ENCODE data around the gene ERGIC1. TPM values are rescaled to one million over a fixed set of nuclear protein-coding genes. Genes with fewer than 3 reads are reported as not detected.
"Not testable (repeated sequence)": the region's sequence is repeated elsewhere in the genome, so short reads cannot be mapped to it uniquely, and the experiment has no call there.

ERGIC1 gene
- total RNA-seq, 1 donor from 2014 or later, result 201 TPM

- no peak for DNase-seq (ENCODE audit: low spot score)
These were observed 28.2 kb downstream of the ERGIC1 start for GRCh38 chr5:172862165-172862801.

DNA sequence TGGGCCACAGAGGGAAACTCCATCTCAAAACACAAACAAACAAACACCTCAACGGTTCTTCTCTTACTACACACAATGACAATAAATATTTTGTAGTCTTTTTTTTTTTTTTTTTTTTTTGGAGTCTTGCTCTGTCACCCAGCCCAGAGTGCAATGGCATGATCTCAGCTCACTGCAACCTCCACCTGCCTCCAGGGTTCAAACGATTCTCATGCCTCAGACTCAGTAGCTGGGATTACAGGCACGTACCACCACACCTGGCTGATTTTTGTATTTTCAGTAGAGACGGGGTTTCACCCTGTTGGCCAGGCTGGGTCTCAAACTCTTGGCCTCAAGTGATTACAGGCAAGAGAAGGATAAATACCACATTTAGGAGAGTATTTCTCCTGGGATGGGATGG is 30.1 kb downstream of the ERGIC1 start:
- DNase-seq (ENCODE audit: low spot score), result not testable (repeated sequence)

- no peak for DNase-seq (ENCODE audit: low spot score)
These were observed 30.7 kb downstream of the ERGIC1 start for GRCh38 chr5:172864747-172865146.

DNA sequence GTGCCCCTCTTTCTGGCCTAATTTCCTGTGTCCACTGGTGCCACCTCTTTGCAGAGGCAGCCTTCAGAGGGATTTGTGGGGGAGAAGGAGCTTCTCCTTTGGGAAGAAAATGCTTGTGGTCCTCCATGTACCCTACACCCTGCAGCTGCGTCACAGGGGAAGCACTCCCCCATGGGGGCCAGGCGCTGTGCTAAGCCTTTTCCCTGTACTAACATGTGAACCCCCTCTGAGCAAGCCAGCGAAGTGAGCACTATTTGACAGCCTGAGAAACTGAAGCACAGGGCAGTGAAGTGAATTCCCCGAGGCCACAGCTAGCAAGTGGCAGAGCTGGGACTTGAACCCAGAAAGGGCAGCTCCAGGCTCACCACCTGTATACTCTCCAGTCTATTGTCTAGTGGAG is 32.3 kb downstream of the ERGIC1 start:
- no peak for DNase-seq (ENCODE audit: low spot score)

GRCh38 chr5:172866802-172867748 is 33.0 kb downstream of the ERGIC1 start:
- no peak for DNase-seq (ENCODE audit: low spot score)

- no peak for DNase-seq (ENCODE audit: low spot score)
These were observed 33.8 kb downstream of the ERGIC1 start for GRCh38 chr5:172867761-172868435.

DNA sequence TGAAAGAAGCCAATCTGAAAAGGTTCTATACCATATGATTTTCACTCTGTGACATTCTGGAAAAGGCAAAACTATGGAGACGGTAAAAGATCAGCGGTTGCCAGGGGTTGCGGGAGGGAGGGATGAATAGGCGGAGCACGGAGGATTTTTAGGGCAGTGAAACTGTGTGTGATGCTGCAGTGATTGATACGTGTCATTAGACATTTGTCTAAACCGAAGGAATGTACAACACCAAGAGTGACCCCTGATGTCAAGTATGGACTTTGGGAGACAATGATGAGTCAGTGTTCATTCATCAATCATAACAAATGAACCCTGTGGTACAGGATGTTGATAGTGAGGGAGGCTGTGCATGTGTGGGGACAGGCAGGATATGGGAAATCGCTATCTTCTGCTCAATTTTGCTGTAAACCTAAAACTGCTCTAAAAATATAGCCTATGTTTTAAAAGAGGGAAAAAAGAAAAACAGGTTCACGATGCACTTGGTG is 34.4 kb downstream of the ERGIC1 start:
- DNase-seq (ENCODE audit: low spot score), result no peak

DNA sequence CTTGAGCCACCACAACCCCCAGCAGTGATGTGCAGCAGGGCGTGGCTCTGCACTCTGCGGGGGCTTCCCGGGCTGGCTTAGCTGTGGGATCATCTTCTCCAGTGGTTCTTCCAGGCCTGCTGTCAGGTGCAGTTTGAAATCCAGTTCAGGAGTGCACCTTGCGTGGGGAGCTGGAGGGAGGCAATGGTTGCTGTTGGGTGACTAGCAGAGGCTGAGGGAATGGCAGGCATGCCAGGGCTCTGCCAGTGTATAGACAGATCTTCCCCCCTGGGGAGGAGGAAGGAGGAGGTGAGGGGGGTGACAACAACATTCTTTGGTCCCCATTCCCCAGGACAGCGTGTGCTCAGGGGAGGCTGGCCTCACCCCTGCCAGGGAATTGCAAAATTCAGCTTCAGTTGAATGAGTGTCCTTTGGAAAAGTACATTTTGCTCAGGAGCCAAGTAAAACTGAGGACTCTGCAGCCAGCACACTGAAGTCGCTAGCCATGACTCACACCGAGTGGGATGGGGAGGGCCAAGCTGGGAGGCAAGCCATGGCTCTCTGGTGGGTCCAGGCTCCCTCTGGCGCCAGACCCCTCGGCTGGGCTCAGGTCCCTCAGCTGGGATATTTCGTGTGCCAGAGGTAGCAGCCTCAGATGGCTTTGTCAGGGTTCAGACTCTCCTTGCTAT is 35.0 kb downstream of the ERGIC1 start:
- no peak for DNase-seq (ENCODE audit: low spot score)

DNA sequence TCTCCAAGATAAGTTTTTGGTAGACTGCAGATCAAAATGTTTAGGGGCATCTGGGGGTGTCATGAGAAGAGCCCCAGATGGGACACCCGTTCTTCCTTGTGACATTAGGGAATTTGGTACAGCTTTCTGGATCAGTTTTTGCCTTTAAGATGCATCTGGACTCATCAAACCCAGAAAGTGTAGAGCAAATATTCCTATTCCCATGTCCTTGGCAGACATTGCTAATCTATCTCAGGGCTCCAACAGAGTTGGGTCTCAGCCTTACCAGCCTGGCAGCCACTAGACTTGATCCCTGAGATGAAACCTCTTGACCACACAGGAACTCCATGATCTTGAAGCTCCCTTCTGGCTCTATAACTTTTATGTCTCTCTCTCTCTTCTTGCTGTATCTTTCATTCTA is 35.6 kb downstream of the ERGIC1 start:
- no peak for DNase-seq (ENCODE audit: low spot score)

- no peak for DNase-seq (ENCODE audit: low spot score)
These were observed 36.3 kb downstream of the ERGIC1 start for GRCh38 chr5:172870291-172870714.

DNA sequence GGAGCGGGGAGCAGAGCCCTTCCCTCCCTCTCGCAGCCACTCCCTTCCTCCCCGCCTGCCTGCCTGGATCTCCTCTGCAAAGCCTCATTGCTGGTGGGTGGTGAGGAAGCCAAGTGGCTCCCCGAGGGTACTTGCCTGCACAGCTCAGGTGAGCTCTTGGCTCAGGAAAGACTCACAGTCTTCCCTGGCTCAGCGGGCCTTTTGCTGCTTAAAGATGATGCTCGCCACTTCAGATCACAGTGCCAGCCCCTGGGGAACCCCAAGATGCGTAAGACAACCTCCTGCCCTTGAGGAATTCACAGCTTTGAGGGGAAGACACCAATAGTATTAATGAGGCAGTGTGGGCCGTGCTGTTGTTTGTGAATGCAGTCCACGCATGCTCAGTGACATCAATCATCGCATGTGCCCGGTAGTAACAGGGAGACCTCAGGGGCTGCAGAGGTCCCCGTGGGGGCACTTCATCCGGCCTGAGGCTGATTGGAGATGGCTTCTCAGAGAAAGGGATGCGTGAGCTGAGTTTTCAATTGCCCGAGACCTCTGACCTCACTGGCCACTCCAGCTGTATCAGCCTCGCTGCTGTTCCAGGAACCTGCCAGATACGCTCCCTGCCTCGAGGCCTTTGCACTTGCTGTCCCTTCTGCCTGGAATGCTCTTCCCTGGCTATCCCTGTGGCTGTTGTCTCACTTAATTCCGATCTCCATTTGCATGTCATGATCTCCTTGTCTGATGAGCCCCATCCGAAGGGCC is 36.8 kb downstream of the ERGIC1 start:
- no peak for DNase-seq (ENCODE audit: low spot score)

GRCh38 chr5:172871536-172871935 is 37.5 kb downstream of the ERGIC1 start:
- no peak for DNase-seq (ENCODE audit: low spot score)

DNA sequence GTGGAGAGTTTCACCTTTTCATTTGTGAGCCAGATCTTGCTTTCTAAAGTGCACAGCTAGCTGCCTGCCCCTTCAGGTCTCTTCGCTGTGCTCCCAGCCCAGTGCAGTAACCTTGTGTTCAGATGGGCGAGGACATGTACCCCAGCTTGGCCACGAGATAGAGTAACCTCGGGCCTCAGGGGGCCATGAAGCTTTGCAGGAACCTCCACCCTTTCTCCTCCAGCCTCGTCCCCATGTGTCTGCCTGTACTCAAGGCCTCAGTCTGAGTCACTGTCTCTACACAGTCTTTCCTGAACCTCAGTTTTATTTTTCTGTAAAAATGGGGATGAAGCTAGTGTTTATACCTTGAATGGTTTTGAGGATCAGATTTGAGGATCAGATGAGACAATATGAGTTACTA is 37.9 kb downstream of the ERGIC1 start:
- no peak for DNase-seq (ENCODE audit: low spot score)

DNA sequence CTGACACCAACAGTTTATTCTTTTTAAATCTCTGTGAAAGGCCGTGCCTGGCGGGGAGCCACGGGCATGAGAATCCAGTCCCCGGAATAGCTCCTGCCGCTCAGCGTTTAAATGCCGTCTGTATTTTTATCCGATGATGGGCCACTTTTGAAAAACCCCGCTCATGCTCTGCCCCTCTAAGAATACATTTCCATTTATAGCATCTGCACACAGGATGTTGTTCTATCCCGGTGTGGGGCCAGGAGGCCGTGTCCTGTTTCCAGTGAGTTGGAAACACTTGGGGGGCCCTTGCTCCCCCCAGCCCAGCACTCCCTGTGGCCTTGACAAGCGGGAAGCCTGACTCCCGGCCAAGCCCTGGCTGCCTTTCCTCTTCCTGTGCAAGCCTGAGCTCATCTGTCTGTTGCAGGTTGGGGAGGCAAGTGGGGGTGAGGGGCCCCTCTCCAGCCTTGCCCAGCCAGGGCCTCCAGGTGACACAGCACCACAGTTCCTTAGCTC is 39.0 kb downstream of the ERGIC1 start:
- DNase-seq (ENCODE audit: low spot score), result no peak

- no peak for DNase-seq (ENCODE audit: low spot score)
These were observed 39.5 kb downstream of the ERGIC1 start for GRCh38 chr5:172873513-172873912.

GRCh38 chr5:172874647-172875504 is 40.8 kb downstream of the ERGIC1 start:
- no peak for DNase-seq (ENCODE audit: low spot score)

DNA sequence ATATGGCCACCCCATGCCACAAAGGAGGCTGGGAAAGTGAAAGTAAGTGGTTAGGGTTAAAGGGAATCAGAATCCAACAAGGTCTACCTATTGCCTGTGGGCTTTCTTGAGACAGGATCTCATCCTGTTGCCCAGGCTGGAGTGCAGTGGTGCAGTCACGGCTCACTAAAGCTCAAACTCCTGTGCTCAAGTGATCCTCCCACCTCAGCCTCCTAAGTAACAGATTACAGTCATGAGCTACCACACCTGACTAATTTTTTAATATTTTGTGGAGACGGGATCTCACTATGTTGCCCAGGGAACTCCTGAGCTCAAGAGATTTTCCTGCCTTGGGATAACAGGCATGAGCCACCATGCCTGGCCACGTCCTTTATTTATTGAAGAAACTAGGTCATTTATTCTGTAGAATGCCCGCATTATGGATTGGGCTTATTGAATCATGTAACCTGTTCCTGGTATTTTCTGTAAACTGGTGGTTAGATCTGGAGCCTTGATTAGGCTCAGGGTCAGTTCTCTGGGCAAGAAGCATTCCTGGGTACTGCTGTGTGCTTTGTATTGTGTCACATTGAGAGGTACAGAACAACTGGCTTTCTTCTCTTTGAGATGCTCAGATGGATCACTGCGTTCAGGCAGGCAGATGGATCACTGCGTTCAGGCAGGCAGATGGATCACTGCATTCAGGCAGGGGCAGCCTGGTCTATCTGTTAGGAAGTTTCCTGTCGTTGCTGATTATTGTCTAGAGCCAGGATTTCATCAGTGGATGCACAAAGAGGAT is 41.6 kb downstream of the ERGIC1 start:
- DNase-seq (ENCODE audit: low spot score), result no peak

GRCh38 chr5:172876578-172876977 is 42.5 kb downstream of the ERGIC1 start:
- no peak for DNase-seq (ENCODE audit: low spot score)

All from mesenteric fat pad (tissue), 1 donor.